GM04504 (cell line): ENCODE measurements around the gene SLC35A1.
"Not testable (repeated sequence)": the region's sequence is repeated elsewhere in the genome, so short reads cannot be mapped to it uniquely, and the experiment has no call there.

ENCODE experiments used
- DNase-seq: peaks from one replicate; pipeline ENCODE4 v3.0.0-alpha.2; 2012; ENCODE audit warnings: low read depth

The SLC35A1 gene, protein sequence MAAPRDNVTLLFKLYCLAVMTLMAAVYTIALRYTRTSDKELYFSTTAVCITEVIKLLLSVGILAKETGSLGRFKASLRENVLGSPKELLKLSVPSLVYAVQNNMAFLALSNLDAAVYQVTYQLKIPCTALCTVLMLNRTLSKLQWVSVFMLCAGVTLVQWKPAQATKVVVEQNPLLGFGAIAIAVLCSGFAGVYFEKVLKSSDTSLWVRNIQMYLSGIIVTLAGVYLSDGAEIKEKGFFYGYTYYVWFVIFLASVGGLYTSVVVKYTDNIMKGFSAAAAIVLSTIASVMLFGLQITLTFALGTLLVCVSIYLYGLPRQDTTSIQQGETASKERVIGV

DNA sequence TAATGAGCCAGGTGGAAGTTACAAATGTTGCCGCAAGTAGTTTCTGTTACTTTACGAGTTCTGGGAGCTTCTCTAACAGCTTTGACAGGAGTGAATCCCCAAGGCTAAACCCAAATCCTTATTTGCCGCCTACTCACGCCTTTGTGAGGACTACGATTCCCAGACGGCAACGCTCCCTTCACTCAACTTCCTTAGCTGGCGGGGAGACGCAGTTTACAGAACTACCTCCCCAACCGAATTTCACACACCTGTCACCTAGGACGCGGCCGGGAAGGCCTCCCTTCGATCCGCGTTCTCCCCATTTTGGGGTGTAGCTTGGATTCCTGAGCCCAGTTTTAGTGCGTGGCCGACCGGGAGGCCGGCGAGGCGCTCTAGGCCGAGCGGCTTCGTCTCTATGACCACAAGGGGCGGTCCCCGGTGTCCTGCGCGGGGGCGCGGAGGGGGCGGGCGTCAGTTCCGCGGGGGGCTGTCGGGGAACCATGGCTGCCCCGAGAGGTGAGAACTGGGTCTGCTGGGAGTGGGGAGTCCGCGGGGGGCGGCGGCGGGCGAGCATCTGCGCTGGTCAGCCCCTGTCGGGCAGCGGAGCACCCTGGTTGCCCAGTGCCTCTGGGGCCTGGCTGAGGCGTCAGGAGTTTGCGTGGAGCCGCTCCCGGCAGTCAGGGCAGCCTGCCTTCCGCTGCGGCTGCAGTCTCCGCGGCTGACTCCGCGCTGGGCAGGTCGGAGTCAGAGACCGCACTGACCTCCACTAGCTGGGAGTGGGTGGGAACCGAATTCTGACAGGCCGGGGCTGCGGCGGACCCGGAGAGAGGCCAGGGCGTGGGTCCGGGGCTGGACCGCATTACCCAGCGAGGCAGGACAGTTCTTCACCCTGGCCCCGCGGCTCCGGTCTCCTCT is at the start of gene SLC35A1:
Gene SLC35A1 (plus strand): TSS at position 450 of the 894 bp plus-strand sequence. CDS start 30 bp downstream, at position 480.
- DNase-seq: peak; percentile 60

- no peak for DNase-seq
Observed at GRCh38 chr6:87426789-87427188, 46.0 kb upstream of the SLC35A1 start.

DNA sequence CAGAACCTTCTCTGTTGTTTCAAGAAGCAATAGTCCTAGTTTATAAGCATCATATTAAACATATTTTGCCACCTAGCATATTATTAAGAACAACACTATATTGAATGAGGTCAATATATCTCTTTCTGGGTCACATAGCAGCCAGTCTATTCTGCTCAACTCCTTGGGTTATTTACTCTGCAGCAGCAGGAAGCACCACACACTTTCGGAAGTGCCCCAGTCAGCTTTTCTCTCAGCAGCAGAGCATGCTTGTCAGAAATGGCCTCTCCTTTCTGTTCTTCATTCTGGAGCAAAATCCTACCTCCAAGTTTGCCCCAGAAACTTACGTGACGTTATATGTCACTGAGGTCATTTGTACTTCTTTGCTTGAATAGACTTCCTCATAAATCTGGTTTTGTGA is 42.3 kb upstream of the SLC35A1 start:
- DNase-seq: no peak

GRCh38 chr6:87431263-87431662 is 41.5 kb upstream of the SLC35A1 start:
- DNase-seq: no peak

GRCh38 chr6:87436435-87436834 is 36.3 kb upstream of the SLC35A1 start:
- peak; percentile 38 for DNase-seq

DNA sequence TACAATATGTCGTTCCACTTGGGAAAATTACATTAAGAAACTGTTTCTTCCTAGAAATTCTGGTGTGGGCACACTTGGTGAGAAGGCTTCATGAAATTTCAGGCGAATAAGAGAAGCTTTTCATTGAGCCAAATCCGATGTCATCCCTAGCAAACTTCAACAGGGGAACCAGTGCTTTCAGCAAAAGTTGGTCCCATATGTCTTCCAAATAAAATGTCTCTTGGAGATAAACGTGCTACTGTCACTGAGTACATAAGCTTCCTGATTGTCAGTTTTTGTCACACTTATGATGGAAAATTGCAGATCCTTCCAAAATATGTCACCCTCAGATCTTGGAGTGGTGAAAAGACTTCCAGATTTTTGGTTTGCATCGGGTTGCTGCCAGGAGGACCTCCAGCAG is 31.1 kb upstream of the SLC35A1 start:
- DNase-seq: no peak

- no peak for DNase-seq
Observed at GRCh38 chr6:87444362-87444761, 28.4 kb upstream of the SLC35A1 start.

GRCh38 chr6:87465051-87465450 is 7.7 kb upstream of the SLC35A1 start:
- no peak for DNase-seq

DNA sequence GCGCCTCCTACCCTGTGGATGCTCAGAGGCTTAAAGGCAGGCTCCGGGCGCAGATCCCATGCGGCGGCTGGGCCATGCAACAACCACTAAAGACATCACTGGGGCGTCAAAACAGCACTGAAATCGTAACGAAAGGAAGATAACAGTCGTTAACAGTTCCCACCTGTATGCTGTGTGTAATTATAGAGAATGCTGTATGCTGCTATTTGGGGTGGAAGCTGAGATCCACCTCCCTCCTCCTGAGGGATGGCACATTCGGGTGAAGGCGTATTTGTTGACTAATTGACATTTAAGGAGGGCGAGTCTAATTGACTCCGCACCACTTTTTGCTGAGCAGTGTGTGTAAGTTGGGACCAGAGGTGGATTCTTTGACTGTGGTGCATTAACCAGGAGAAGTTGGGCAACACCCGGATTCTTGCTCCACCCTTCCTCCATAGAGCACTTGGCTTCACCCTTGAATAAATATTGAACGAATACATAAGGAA is 687 bp downstream of the SLC35A1 start:
- DNase-seq: no peak

GRCh38 chr6:87481931-87482330 is 9.2 kb downstream of the SLC35A1 start:
- DNase-seq: no peak

DNA sequence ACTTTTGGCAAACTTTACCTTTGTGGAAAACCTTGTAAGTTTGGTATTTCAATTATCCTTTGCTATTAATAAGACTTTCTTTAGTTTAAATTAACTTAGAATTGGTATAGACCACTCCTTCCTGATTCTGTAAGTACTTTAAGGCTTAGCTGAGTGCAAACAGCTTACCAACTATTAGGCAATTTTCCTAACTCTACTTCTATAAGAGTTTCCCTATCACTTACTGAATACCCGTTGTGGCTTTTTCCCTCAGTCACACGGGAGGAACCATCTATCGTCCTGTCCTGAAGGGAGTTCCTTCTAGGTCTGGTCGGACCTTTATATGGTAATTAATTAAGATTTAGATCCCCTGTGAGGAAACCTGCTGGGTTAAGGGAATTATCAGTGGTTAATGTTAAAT is 9.6 kb downstream of the SLC35A1 start:
- no peak for DNase-seq

DNA sequence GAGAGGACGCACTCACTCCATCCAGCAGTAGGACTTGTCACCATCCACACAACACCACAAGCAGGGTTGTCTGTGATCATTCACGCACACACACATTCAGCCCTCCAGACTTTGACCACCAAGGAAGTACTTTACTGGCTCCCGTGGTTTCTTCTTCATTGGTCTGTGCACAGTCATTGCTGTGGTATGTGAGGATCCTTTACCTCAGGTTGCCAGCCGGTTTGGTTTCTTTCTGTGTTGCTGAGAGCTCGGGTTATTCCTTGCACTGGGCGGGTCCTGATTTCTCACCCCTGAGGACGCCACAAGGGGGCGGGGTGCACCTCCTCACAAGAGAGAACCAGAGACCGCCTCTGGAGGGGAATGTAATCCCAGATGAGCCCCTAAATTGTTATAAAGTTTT is 11.2 kb downstream of the SLC35A1 start:
- no peak for DNase-seq

GRCh38 chr6:87484491-87484890 is 11.7 kb downstream of the SLC35A1 start:
- DNase-seq: no peak

DNA sequence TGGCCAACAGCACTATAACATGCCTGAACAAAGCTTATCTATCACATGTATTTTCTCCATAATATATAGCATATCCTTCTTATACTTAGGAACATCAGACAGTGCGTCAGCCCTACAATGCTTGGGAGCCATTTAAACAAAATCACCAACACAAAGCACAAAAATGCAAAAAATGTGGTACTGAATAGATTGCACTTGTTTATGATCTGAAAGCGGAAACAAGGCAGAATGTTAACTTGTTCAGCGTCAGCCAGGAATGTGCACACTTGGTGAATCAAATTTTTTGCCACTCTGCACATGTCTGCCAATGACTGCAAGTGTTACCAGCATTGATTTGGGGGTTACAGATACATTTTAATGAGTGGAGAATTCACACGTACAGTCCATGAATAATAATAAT is 14.8 kb downstream of the SLC35A1 start:
- DNase-seq: no peak

DNA sequence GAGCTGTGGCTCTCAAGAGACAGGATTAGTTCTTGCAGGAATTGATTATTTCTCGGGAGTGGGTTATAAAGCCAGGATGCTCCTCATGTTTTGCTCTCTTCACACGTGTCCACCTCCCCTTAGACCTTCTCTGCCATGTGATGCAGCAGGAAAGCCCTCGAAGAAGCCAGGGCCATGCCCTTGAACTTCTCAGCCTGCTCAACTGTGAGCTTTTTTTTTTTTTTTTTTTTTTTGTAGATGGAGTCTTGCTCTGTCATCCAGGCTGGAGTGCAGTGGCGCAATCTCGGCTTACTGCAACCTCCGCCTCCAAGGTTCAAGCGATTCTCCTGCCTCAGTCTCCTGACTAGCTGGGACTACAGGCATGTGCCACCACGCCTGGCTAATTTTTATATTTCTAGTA is 16.6 kb downstream of the SLC35A1 start:
- DNase-seq: not testable (repeated sequence)

DNA sequence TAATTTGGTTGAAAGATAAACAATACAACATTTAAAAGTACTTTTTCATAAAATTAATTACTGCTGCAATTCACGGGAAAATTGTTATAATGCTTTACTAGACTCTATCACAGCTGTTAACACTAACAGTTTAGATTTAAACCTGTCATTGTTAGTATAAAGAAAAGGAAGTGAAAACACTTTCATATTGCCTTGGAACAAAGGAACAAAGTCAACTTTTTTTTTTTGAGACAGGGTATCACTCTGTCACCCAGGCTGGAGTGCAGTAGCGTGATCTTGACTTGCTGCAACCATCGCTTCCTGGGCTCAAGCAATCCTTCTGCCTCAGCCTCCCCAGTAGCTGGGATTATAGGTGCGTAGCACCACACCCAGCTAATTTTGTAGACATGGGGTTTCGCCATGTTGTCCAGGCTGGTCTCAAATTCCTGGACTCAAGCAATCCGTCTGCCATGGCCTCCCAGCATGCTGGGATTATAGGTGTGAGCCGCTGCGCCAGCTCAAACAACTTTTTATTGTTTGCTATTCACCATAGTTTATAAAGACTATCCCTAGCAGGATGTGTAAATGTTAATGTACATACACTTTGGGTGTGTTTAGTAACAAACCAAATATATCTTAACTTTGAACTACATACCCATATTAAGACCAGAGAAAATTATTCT is 22.1 kb downstream of the SLC35A1 start:
- no peak for DNase-seq

- no peak for DNase-seq
Observed at GRCh38 chr6:87498048-87498447, 25.3 kb downstream of the SLC35A1 start.

DNA sequence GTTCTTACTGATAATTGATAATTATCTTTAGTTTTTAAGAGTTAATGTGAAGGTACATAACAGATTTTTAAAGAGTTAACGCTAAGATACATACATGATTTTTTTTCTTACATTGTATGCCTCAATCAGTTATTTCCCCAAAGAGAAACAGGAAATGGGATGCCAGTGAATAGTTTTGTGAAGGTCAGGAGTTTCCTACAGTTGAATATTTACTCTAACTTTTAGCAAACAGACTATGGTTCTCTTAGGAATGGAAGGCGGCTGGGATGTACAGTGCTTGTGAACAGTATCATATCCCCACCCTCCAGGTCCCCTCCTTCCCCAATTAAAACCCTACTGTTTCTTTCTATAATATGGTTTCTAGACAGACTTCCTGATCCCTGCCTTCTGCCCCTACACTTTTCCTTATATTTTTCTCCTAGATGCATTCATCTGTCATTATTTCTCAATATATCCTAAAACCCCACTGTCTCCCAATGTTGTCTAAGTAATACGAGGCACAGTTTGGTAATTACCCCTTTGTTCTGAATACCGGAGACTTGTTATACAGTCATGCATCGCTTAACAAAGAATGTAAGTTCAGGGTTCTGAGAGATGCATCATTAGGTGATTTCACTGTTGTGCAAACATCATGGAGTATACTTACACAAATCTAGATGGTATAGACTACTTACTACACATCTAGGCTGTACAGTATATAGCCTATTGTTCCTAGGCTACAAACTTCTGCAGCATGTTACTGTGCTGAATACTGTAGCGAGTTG is 29.2 kb downstream of the SLC35A1 start:
- DNase-seq: no peak

DNA sequence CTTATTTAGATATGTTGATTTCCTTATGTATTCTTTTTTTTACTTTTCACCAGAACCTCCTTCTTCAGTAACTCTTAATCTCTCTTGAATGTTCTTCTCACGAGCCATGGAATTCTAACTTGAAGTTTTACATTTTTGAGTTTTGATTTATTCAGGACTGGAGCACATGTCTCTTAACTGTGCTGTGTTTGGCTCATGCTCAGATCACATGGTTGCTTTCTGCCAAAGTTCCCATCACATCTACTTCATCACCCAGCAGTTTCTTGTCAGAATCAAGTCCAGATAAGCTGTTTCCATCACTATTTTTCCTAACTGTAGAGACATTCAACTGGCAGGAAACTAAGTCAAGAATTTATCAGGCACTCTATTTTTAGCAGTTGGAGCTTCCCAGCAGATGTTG is 31.7 kb downstream of the SLC35A1 start:
- DNase-seq: no peak

- no peak for DNase-seq
Observed at GRCh38 chr6:87514831-87515230, 42.1 kb downstream of the SLC35A1 start.

DNA sequence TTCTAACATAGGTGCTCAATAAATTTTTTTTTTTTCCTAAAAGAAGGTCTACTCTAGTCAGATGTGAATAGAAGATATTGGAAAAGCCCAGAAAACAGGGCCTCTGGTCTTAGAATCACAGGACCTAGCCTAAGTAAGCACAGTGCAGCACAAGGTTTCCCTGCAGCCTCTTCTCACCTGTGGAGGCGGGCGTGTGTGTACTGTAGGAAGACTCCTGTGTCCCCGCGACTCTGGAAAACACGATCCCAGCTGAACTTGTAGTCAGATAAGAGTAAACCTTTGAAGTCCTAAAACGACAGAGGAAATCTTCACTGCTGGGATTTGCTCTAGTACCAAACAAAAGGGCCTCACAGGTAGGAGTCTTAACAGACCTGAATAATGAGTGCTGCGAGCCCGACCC is 45.7 kb downstream of the SLC35A1 start:
- DNase-seq: no peak

GRCh38 chr6:87522686-87523085 is 49.9 kb downstream of the SLC35A1 start:
- no peak for DNase-seq
